Measurements from ENCODE around the gene CFAP251.
"Not testable (repeated sequence)": the region's sequence is repeated elsewhere in the genome, so short reads cannot be mapped to it uniquely, and the experiment has no call there.

Gene CFAP251

DNA sequence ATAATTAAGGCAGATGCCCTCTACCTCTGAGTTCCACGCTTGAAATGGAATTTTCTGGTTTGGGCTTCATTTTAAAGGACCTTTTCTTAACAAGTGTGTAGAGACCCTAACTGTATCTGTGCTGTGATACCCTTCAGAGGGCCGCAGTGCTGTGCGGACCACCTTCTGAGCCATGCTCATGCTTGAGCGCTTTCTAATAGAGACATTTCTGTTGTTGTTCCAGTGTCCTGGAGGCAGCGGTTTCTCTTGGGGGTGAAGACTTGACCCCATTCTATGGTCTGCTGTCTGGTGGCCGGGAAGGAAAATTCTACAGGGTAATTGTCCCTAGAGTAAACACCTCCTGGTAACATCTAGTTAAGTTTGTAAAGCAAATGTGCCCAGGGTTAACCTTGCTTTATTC lies 56.6 kb downstream of the CFAP251 start:
- no peak for DNase-seq

DNA sequence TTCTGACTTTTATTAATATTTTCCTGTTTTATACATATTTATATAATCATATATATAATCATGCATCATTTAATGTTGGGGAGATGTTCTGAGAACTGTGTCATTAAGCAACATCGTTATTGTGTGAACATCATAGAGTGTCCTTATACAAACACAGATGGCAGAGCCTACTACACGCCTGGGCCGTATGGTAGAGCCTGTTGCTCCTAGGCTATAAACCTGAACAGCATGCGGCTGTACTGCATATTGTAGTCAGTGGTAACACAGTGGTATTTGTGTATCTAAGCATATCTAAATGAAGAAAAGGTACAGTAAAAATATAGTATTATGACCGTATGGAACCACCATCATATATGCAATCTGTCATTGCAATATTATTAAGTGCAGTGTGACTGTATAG lies 58.6 kb downstream of the CFAP251 start:
- no peak for DNase-seq

DNA sequence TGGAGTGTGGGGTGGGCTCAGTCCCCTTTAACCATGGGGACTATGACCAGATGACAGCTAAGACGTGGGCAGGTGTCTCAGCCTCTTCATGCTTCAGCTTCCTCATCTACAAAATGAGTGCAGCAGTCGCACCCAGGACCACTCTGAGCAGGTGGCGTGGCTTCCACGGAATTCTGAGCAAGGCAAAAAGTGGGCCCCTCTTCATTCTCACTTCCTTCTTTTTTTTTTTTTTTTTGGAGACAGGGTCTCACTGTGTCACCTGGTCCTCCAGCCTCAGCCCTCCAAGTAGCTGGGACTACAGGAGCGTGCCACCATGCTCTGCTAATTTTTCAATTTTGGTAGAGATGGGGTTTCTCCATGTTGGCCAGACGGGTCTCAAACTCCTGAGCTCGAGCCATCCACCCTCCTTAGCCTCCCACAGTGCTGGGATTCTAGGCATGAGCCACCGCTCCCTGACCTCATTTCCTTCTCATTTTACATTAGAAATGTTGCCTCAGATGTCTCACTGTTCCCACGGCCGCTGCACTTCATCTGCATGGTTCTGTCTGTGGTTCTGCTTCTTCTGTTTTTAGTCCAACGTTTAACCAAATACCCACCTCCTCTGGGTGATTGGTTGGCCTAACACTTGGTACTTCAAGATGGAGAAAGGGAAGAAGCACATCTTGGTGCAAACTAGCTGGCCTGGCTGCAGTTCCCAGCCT lies 61.9 kb downstream of the CFAP251 start:
- DNase-seq: no peak

DNA sequence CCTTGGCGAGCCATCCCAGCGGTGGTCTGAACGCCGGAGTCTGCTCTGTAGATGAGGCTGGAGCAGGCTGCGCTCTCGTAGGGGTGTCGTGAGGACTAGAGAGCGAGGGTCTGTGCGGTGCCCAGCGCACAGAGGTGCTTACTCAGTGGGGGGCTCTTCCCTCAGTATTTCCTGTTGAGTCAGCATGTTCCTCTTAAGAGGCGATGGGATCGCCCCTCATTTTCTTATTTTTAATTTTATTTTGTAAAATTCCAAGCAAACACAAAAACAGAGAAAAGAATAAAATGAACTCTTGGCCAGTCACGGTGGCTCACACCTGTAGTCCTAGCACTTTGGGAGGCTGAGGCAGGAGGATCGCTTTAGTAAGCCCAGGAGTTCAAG lies 62.5 kb downstream of the CFAP251 start:
- no peak for DNase-seq

DNA sequence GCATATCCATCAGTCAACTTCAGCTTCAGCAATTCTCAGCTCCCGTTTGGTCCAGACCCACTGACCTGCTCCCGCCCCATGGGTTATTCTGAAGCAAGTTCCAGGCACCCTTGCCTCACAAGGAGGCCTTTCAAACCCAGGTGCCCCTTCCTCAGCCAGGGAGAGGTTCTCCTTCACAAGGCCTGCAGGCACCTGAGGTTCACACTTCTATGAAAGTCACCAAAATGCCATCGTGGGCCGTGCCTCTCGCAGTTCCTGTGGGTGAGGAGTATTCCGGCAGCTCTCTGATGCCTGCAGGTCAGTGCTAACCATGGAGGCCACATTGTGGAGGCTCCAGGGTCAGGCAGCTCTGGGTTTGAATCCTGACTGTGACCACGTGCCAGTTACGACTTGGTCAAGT lies 63.1 kb downstream of the CFAP251 start:
- no peak for DNase-seq

DNA sequence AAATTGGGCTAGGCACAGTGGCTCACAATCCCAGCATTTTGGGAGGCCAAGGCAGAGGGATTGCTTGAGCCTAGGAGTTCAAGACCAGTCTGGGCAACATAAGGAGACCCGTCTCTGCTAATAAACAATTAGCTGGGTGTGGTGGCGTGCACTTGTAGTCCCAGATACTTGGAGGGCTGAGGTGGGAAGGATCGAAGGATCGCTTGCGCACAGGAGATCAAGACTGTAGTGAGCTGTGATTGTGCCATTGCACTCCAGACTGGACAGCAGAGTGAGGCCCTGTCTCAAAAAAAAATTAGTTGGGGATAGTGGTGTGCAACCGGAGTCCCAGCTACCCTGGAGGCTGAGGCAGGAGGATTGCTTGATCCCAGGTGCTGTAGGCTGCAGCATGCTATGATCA lies 64.6 kb downstream of the CFAP251 start:
- DNase-seq: no peak

DNA sequence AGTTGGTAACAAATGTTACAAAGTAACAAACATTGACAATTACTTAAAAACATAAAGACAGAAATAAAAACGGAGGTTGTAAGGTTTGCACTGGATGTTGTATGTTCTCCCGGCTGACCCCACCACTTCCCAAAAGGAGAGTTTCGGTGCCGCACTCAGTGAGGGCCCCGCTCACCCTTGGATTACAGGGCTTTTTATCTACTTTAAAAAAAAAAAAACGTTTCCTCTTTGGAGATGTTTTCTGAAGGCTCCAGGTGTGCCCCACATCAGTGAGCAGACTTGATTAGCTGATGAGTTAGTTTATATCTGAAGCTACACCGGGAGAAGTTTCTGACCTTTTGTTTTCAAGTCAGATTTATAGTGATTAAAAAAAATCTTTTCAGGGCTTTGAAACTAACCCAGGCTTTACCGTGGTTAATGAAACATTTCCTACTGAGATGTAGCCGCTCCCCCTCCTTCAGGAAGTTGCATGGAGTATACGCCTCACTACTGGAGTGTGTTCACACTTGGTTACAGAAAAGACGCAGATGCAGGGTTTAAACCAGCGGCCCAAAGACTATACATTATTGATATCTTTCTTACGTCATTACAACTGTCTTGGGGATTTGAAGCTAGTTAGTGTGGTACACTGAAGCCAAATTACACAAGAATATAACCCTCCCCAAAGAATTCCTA lies 65.3 kb downstream of the CFAP251 start:
- DNase-seq: no peak

DNA sequence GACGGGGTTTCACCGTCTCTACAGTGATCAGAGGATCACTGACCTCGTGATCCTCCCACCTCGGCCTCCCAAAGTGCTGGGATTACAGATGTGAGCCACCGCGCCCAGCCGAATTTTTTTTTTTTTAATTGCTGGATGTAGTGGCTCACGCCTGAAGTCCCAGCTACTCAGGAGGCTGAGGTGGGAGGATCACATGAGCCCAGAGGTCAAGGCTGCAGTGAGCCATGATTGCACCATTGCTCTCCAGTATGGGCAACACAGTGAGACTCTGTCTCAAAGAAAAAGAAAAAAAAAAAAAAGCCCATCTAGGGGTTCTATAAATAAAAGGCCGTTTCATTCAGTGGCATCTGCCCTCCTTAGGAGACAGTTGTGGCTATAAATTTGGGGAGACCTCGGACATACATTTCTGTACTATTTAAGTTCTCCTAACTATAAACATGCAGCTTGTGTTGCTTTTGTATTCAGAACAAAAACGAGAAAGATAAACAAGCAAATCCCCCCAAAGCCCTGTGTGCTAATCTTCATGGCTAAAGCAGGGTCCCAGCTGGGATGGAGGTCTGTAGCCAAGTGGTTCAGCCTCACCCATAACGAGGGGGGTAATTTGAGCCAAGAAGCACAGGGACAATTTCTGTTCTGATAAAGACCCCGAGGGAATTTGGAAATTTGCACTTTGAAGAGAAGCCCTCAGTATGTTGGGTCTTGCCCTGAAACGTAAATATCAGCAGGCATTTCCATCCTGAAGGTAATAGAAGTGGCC lies 68.3 kb downstream of the CFAP251 start:
- DNase-seq: no peak

DNA sequence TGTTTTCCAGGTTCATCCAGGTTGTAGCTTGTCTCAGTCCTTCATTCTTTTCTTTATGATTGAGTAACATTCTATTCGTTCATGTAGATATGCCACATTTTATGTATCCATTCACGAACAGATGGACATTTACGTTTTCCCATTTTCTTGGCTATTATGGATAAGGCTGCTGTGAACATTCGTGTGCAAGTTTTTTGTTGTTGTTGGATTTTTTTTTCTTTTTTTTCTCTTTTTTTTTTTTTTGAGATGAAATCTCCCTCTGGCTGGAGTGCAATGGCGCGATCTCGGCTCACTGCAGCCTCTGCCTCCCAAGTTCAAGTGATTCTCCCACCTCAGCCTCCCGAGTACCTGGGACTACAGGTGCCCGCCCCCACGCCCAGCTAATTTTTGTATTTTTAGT lies 70.1 kb downstream of the CFAP251 start:
- DNase-seq: not testable (repeated sequence)

DNA sequence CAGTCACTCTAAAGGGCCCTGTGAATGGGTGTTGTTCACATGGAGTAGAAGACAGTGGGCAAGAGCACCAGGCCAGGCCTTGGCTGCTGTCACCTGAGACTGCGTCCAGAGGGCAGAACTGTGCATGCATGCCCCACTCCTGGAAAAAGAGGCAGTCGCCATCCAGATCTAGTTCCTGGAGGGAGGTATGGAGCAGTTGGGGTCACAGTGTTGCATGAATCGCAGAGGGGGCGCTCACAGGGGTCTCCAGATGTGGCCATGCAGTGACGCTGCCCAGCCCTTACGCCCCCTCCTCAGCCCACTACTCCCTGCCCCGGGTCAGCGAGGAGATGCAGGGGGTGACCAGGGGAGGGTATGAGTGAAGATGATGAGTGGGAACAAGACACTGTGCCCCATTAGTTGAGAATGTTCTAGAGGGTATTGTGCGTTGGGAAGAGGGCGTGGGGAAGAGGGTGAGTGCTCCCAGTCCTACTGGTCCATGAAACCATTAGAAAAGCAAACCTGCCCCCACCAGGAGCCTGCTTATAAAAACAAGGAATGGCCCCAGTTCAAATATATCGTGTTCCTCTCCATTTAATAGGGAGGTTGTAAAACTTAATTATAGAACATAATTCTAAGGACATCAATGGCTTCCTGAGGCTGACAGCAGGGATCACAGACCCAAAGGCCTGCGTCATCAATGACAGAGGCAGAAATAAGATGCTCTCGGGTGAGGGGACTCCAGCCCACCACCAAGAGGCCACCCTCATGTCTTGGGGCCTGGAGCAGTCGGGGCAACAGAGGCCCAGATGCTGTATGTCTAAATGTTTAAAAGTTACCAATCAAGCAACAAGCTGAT lies 71.1 kb downstream of the CFAP251 start:
- no peak for DNase-seq

DNA sequence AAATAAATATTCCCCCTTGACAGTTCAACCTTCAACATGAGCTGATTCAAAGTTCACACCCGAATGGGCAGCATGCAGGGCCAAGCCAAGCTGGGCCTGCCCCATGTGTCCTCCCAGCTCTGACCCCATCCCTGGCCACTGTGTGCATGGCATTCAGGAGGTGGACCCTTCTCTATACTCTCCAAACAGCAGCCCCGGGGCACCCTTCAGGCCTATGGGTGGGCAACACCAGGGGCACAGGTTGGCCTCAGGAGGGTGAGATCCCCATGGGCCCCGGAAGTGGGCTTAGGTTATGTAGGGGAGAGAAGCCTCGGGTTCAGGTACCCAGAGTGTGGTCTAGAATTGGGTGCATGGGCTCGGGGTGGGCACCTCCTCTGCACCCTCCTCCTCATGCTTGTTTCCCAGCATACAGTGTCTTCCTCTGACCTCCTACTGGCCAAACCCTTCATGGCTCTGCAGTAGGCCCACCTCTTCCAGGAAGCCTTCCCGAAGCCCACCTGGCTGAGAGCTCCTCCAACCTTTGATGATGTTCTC lies 71.8 kb downstream of the CFAP251 start:
- DNase-seq: no peak

DNA sequence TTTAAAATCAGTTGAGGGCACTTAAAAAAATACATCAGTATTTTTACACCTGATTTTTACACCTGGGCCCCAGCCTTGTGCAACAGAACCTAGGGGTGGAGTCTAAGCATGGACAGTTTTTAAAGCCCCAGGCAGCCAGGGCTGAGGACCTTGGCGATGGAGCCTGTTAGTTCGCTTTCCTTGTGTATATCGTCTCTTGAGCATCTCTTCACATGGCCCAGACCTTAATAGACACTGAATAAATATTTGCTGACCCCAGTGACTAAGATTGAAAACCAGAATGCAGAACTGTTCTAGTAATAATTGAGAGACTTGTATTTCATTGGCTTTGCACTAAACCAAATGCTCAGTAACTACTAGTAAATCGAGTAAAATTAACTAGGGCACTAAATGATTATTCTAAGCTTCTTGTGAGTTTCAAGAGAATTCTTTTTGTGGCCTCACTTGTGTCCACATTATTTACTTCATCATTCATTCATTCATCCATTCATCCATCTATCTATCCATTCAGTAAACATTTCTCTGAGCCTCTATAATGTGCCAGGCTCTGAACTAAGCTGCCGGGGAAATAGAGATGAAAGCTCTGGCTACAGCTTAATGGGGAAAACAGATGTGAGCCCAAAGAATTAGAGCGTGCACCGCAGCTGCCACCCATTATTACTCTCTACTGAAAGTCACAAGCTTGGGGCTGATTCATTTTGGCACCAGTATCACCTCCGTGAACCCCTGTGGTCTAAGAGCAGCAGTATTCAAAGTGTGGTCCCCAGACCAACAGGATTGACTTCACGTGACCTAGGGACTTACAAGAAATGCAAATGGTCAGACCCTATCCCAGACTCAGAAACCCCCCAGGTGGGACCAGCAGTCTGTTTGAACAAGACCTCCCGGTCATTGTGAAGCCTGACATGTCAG lies 72.6 kb downstream of the CFAP251 start:
- no peak for DNase-seq

DNA sequence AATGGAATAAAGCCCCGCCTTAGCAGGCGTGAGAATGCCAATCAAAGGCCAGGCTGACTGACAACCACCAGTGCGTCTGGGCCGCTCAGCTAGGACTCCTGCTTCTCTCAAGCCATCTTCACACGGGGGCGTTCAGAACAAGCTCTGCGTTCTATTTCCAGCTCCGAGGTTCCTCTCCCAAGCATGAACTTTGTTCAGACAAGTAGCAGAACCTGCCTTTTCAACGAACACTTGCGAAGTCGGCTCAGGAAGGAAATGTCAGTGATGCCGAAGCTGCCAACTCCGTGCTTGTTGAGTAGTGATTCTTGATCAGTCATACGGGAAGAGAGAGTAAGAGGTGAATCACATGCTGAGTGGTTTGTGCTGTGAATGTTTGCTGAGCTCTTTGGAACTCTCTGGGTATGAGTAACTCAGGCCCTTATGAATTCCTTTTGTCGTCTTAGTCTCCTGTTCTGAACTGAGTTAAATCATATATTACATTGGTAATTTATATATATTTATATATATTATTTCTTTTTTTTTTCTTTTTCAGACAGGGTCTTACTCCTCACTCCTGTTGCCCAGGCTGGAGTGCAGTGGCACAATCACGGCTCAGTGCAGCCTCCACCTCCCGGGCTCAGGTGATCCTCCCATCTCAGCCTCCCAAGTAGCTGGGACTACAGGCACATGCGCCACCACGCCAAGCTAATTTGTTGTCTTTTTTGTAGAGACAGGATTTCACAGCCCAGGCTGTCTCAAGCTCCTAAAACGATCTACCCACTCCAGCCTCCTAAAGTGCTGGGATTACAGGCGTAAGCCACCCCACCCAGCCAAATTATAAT lies 73.9 kb downstream of the CFAP251 start:
- no peak for DNase-seq

DNA sequence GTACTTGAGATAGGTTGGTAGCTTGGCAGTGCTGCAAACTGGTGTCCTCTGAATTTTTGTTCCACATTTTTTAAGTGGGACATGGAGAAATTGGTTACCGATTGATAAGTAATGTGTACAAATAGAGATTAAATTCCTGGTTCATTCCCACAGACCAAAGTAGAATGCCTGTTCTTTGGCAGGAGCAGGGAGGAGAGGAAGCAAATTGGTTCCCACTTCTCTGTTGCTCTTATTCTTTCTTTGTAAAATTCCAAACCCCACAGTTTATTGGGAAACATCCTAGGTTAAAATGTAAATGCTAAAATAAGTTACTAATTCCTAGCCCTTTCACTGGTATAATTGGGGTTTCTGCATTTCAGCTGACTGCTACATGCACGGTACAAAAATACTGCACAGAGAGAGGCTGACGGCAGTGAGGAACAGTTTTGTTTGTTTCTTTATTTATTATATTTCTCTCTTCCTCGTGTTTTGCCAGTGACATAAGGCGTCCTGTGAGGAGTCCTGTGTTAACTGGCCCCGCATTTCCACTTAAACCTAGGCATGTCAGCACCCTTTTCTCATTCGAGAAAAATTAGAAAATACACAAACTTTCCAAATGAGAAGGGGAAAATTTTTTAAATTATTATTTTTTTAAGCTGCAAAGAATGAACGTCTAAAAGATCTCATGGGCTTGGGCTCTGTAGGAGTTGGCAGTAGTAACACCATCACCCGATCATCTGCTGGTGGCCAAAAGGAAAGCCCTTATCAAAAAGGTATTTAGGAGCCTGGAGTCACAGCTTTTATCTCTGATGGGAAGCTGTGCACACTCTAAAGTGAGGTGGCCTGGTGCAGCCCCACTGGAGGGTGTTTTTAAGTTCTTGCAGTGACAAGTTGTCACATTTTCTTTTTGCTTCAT lies 77.9 kb downstream of the CFAP251 start:
- no peak for DNase-seq

DNA sequence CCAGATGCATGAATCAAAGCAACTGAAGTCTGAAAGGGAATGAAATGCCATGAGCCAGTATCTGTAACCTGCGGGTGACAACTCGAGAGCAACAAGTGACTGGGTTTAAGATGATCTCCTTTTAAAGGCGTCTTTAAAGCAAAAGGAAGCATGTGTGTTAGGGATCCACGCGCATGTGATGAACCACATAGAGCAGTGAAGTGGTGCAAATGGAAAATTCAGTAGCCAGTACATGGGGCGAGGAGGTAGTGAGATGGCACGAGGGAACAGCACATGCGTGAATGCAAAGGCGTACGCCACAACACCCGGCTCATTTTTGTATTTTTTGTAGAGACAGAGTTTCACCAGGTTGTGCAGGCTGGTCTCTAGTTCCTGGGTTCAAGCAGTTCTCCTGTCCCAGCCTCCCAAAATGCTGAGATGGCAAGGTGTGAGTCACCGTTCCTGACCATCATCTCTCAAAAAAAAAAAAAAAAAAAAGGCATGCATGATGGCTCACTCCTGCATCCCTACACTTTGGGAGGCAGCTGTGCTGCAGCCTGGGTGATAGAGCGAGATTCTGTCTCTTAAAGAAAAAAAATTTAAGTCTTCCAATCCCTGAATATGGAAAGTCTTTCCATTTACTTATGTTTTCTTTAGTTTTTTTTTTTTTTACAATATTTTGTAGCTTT lies 78.7 kb downstream of the CFAP251 start:
- DNase-seq: no peak

DNA sequence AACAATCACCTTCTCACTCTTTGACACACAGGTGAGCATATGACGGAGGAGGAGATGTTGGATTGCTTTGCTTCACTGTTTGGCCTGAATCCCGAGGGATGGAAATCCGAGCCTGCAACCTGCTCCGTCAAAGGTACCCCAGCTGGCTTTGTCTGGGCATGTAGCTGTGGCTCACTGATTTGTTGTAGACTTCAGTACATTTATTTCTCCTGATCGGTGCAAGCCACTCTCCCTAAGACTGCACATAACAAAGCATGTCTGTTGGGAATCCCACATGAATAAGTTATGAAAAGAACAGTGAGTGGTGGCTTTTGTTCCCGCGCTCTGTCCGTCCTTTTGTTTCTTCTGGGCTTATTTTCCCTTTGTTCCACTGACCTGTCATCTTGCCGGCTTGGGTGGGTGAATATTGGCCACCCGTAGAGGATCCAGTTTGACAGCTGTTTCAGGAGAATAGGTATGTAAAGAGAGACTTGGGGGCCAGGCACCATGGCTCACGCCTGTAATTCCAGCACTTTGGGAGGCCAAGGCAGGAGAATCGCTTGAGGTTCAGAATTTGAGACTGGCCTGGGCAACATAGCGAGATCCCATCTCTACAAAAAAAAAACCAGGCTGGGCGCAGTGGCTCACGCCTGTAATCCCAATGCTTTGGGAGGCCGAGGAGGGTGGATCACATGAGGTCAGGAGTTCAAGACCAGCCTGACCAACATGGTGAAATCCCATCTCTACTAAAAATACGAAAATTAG lies 83.2 kb downstream of the CFAP251 start:
- no peak for DNase-seq

DNA sequence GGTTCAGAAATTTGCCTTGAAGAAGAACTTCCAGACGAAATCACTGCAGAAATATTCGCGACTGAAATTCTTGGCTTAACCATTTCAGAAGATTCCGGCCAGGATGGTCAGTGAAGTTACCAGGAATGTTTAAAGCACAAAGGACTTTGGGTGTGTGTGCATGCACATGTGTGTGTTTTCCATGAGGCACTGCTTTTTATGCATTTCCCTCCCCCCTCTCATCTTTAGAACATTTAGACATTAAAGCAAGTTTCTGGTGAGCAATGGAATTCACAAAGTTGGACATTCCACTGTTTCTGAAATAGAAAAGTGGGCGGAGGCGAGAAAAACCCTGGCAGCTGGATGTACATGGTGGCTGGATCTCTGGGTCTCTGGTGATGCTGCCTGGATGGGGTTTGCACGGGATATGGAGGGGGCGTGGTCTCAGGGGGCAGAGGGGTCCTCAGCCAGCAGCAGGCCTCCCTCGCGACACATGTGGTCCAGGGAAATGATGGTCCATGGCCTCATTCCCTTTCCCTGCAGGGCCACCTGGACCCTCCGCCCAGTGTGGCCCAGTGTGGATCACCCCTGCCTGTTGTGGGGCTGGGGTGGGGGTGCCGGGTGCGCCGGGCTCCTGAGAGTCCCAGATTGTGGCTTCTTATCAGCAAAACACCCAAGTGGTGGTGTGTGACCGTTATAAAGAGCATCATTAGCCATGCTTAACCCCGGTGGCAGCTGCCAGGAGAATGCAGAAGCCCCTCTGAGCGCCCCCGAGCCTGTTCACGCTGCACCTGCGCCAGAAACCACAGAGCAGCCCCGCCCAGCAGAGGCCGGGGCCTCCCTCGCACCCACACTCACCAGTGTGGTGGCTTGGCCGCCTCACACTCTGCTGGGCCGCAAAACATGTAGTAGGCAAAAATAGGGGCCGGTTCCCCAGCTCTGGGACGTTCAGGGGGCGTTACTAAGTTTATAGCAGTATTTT lies 85.5 kb downstream of the CFAP251 start:
- no peak for DNase-seq

Data from effector CD4-positive, alpha-beta T cell (primary cell).